Amygdala (tissue), 56 donors: ENCODE data around the gene SSNA1.
A peak's percentile ranks its signal among the peaks of the same experiment; 100 is the strongest.

Source experiments
- DNase-seq, 56 donors: peaks; one replicate each; lab custom pipeline; 2025; lab: John Stamatoyannopoulos, UW

SSNA1 gene

DNA sequence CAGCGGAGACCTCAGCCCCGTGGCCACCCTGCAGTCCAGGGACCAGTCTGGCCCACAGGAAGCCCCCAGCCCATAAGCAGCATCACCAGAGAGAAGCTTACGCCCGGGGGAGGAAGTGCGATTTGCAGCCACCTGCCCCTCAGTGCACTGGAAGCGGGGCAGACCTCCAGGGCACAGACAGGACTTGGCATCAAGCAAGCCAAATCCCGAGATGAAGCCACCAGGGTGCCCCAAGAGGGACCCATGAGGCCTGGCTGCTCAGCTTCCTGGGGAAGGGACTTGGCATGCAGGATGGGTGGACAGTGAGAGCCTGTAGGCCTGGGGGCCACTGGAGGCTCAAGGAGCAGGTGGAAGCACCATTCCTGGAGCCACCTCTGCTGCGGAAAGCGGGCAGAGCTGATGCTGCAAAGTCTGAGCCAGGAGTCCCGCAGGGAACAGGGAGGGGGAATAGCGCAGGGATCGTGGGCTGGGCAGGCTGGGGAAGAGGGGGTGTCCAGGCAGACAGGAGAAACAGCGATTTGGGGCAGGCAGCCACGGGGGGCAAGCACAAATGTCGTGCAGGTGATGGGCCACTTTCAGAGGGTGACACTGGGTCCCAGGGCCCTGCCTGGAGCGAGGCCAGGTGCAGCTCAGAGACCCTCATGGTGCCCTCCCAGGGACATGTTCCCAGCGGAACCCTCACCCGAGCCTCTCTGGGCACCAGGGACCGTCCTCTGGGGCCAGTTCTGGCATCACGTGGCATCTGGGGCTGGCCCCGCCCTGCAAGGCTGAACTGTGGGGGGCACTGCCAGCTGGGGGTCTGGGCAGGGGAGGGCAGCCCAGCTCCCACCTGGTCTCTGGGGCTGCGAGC is 21.9 kb upstream of the SSNA1 start:
- peak in 5 of 56 donors; percentile 16 to 49 (median 30) for DNase-seq

DNA sequence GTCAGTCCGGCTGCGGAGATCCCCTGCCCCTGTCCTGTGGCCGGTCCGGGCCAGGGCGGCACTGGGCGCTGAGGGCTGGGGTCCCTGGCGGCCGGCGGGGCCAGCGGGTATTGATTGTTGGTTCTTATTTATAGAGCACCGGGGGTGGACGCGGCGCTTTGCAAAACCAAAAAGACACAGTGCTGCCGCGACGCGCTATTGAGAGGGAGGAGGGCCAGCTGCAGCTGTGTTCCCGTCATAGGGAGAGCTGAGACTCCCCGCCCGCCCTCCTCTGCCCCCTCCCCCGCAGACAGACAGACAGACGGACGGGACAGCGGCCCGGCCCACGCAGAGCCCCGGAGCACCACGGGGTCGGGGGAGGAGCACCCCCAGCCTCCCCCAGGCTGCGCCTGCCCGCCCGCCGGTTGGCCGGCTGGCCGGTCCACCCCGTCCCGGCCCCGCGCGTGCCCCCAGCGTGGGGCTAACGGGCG is 21.2 kb upstream of the SSNA1 start:
- peak in 14 of 56 donors; percentile 14 to 54 (median 29) for DNase-seq

DNA sequence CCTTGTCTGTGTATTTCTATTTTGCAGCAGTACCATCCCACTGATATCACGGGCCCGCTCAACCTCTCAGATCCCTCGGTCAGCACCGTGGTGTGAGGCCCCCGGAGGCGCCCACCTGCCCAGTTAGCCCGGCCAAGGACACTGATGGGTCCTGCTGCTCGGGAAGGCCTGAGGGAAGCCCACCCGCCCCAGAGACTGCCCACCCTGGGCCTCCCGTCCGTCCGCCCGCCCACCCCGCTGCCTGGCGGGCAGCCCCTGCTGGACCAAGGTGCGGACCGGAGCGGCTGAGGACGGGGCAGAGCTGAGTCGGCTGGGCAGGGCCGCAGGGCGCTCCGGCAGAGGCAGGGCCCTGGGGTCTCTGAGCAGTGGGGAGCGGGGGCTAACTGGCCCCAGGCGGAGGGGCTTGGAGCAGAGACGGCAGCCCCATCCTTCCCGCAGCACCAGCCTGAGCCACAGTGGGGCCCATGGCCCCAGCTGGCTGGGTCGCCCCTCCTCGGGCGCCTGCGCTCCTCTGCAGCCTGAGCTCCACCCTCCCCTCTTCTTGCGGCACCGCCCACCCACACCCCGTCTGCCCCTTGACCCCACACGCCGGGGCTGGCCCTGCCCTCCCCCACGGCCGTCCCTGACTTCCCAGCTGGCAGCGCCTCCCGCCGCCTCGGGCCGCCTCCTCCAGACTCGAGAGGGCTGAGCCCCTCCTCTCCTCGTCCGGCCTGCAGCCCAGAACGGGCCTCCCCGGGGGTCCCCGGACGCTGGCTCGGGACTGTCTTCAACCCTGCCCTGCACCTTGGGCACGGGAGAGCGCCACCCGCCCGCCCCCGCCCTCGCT is 20.5 kb upstream of the SSNA1 start:
- DNase-seq: peak in 3 of 56 donors; percentile 42 to 52 (median 50)

DNA sequence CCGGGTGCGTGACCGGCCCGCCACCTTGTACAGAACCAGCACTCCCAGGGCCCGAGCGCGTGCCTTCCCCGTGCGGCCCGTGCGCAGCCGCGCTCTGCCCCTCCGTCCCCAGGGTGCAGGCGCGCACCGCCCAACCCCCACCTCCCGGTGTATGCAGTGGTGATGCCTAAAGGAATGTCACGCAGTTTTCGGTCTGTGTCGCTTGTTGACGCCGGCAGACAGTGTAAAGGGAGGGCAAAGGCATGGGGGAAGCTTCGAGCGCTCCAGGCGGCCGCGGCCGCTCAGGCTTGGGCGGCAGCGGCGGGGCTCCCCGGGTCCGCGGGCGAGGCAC is 19.9 kb upstream of the SSNA1 start:
- DNase-seq: peak in 5 of 56 donors; percentile 25 to 52 (median 36)

DNA sequence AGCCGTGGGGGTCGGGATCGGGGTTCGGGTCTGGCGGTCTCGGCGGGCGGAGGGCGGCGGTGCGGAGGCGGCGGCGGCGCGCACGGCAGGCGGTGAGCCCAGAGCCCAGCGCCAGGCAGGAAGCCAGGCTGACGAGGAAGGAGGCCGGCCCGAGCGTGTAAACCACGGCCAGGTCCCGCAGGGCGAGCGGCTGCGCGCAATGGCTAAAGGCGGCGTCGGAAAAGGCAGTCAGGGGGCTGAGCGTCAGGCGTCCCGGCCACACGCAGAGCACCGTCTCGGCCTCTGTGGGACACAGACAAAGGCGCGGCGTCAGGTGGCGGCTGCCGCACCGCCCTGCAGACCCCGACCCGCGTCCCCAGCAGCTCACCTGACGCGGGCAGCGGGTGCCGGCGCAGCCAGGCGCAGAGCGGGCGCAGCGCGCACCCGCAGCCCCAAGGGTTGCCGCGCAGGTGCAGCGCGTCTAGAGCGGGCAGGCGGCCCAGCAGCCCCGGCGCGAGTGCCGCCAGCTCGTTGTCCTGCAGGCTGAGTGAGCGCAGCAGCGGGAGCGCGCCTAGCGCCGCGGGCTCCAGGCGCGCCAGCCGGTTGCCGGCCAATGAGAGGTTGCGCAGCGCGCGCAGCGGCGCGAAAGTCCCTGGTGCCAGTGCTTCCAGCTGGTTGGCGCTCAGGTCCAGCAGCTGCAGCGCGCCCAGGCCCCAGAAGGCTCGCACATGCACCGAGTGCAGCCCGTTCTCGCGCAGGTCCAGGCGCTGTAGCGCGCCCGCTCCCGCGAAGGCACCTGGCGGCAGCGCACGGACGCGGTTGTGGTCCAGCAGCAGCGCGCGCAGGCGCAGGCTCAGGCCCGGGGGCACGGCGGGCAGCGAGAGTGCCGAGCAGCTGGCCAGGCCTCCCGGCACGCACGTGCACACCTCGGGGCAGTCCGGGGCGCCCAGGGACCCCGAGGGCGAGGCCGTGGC is 19.3 kb upstream of the SSNA1 start:
- peak in 19 of 56 donors; percentile 14 to 55 (median 42) for DNase-seq

DNA sequence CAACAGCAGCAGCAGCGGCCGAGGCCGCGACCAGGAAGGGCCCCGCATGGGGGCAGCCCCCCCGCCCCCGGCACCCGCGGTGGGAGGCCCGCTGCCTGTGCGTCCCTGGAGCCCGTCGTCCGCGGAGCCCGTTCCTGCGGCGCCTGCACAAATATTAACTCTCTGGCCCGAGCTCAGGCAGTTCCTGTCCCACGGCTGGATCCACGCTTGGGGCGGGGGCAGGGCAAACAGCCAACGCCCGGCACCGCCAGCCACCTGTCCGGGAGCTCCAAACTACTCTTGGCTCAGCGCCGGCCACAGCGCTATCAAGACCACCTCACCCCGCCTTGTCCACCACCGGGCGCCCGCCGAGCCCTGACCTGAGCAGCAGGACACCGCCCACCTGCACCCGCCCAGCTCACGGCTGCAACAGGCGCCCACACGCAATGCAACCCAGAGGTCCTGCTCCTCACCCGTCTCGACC is 18.5 kb upstream of the SSNA1 start, which contains the start of gene LRRC26:
Gene LRRC26, minus strand, starts transcription at position 156 of the 463 bp plus-strand sequence. Its CDS starts 108 bp downstream, at position 48.
- no peak for DNase-seq

DNA sequence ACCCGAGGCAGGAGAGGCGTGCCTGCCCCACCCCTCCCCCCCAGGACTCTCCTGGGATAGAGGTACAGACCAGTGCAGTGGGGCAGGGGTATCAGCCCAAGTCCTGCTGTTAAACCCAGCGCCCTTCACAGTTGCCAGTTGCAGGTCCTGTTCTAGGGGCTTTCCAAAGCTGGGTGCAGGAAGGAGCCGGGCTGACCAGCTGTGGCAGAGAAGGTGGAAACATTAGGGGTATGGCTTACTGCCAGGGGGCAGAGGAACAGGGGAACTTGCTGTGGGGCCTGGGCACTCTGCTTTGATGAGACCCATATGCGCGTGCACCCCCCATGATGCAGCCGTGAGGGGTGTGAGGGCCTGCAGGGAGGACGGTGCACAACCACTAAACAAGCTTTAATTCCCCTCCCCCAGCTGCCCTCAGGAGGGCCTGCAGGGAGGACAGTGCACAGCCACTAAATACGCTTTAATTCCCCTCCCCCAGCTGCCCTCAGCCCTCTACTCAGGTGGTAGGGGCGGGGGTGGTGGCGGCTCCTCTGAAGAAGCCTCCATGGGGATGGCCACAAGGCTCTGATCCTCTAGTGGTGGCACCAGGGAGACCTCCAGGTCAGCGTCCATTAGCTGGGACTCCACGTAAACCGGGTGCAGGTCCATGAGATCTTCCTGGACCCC is 17.9 kb upstream of the SSNA1 start:
- DNase-seq: no peak

DNA sequence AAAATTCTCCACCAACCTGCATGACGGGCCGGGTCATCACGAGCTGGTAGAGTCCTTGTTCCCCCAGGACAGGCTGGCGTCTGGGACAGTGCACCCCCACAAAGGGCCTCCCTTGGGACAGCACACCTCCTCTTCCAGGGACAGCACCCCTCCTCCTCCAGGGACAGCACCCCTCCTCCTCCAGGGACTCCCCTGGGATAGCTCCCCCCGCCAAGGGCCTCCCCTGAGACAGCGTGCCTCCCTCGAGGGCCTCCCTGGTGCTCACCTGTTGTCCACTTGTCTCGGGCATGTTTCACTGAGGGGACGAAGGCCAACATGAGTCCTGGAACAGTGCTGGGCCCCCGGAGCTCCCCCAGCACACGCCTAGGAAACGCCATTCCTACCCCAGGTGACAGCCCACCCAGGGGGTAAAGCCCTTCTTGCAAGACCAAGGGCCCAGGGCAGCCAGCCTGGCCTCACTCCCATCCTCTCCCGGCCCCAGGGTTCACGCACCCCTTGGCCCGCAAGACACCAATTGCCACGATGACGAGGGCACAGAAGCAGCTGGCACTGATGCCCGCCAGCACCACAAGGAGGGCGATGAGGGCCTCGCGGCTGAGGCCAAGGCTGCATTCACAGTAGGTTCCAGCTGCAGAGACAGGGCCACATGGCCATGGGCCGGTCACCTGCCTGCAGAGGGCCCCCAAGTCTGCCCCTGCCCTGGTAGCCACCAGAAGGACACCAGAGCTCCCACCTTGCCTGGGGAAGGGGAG is 17.2 kb upstream of the SSNA1 start:
- no peak for DNase-seq

DNA sequence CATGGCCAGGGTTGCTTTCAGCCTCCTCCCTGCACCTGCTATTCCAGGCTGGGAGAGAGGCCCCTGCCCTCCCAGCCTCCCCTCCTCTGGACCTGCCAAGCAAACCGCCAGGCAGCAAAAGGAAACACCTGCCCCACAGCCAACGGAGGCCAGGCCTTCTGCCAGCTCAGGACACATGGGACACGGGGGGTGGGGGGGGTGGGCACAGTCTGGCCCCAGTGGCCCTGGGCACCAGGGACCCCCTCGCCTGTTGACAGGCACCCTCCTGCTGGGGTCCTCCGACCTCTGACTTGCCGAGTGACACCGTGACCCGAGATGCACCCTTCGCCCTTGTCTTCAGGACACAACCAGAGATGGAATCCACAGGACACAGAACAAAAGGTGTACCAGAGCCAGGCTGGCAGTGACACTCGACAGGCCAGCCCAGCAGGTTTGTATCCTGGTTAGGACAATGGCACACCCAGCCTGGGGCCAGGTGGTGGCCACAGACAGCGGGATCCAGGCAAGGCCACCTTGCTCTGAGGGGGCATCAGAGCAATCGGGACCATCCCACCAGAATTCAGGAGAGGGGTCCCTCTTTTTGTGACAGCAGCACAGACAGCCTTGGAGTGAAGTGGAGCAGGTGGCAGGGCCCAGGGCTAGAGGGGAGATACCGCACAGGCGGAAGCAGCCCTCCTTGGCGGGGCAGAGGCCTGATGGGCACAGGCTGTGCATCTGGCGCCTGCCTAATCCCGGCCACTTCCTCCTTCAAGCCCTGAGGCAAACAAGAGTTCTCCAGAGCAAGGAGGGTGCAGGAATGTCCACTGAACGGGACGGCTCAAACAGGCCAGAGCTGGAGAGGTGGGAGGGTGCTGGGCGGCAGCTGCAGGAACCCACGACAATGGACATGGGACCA is 15.3 kb upstream of the SSNA1 start:
- DNase-seq: no peak

DNA sequence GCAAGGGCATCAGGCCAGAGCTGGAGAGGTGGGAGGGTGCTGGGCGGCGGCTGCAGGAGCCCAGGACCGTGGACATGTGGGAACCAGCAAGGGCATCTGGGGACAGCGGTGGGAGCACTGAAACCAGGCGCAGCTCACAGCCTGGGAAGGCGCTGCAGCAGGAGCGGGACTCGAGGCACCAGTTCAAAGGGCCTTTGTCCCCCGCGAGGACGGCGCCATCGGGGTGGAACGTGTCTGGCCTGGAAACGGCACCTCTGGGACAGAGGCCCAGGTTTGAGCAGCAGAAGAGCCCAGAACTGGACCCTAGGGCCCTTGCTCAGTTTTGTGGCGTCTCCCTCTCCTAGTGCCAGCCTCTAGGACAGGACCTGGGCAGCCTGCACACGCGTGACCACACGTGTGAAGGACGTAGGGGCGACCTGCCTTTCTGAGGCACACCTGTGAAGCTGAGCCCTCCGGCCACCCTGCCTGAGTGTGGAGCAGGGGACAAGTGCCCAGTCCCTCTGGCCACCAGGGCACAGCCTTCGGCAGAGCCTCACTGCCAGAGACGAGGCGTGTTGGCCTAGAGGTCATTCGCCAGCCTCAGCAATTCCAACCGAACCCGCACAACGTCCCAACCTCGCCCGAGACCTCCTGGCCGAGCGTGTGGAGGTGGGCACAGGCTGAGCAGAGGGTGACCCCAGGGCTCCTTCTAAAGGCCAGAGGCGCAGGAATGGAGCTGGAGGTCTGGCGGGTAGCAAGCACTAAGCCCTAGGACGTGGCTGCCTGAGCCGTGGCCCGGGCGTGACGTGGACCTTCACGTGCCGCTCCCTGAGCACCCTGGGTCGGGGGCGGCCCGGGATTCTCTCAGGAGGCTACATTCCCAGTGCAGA is 14.4 kb upstream of the SSNA1 start:
- DNase-seq: peak in 5 of 56 donors; percentile 25 to 45 (median 34)

DNA sequence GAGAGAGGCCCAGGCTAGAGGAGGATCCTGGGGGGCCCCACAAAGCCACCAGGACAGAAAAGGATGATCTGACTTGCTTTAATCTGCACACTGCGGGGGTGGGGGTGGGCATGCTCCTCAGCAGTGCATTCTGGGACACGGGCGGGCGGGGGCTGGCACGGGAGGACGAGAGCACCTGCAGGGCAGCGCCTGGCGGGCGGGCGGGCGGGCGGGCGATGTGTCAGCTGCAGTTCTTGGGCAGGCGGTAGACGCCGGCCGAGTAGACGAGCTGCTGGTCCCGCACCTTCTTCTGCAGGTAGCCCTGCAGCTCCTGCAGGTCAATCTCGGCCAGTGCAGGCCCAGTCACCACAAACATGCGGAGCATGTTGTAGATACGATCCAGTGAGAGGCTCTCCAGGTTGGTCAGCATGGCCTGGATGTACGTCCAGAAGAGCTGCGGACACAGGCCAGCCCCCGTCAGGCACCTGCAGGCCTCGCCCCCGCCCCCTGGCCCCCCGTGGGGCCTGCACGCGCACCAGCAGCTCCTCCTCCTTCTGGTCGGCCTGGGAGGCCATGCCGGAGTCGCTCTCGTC is 13.7 kb upstream of the SSNA1 start:
- DNase-seq: no peak

DNA sequence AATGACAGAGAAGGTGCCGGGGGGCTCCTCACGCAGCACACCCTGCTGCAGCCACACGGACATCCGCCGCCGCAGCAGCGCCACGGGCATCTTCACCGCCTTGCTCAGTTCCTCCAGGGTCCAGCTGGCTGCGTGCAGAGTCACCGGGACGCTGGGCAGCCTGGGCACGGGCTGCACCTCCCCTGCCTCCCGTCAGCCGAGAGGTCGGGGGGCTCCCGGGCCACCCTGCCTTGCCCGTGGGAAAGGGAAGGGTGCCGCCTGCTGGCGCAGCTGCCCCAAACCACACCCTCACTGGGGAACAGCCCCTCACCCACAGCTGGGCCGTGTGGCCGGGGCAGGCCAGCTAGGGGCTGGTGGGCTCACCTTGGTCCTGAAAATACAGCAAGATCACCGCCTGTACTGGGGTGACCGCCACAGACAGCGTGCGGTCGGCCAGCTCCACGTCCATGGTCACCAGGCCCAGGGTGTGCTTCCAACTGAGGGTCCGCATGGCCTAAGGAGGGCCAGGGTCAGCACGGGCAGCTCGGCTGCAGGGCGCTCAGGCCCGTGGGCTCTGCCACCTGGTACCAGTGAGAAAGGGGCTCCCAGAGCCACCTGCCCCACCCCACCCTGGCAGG is 13.0 kb upstream of the SSNA1 start:
- DNase-seq: no peak

DNA sequence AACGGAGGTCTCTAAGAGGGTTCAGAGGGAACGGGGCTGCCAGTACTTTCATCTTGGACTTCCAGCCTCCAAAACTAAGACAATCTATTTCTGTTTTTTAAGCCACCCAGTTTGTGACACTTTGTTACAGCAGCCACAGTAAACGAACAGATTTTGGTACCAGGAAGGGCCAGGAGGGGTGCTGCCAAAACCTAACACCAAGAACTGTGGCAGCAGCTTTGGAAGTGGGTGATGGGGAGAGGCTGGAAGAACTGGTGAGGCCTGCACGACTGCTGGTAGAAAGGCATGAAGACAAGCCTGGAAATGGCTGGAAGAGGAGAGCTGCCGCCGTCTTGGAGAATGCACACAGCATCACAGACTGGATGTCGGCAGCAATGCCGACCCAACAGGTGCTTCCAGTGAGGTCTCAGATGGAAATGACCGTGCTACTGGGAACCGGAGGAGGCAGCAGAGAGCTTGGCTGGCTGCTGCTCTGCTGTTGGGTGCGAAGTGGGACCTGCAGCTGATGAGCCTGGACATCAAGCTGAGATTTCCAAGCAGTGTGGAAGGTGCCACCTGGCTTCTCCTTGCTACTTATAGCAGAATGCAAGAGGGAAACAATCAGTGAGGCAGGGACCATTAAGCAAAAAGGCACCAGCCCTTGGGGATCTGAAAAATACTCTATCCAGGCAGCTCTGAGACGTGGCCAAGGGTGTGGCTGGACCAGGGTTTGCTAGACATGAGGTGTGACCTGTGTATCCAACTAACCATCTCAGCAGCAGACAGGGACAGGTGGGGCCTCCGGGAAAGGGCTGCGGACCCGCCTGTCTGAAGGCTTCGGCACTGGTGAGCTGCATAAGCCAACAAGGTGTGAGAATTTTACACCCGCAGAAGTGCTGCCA is 11.9 kb upstream of the SSNA1 start:
- peak in 8 of 56 donors; percentile 8 to 36 (median 22) for DNase-seq

DNA sequence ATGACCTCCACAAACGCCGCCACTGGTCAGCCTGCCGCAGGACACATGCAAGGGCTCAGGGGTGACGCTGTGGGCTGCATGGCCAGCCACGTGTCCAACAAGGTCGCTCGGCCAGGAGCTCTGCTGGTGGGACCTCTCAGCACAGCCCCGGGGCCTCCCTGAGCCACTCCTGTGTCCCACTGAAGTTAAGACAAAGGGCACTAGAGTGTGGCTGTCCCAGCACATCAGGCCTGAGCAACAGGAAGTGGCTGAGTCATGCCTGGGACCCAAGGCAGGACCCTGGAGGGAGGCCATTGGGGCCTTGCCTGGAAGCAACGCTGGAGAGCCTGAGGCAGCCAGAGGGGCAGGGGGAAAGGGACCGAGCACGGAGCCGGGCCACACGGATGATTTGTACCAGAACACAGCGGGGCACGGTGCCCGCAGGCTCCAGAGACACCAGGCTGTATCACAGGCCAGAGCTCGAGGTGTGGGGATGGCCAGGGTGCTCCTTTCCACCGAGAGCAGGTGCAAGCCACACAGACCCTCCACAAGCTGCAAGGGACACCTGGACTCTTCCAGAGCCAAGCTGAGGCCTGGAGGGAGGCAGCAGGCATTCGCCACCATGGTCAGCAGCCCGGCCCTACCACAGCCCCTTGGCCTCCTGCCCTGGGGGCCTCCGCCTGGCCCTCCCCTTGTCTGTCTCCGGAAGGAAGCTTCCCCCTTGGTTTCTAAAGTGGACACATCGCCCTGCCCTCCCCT is 10.1 kb upstream of the SSNA1 start:
- DNase-seq: no peak
